Cortex of kidney (tissue), 1 donor: ENCODE data around the gene PLEKHG5.
"Not testable (repeated sequence)": the region's sequence is repeated elsewhere in the genome, so short reads cannot be mapped to it uniquely, and the experiment has no call there.

Experiments
- DNase-seq: peaks from one replicate; lab custom pipeline; 2025; lab: John Stamatoyannopoulos, UW

PLEKHG5 gene

GRCh38 chr1:6461538-6462411 is 29.7 kb downstream of the PLEKHG5 start:
- no peak for DNase-seq

GRCh38 chr1:6461051-6461530 is 30.4 kb downstream of the PLEKHG5 start:
- no peak for DNase-seq

GRCh38 chr1:6460301-6461050 is 31.0 kb downstream of the PLEKHG5 start:
- no peak for DNase-seq

GRCh38 chr1:6459850-6460265 is 31.6 kb downstream of the PLEKHG5 start:
- no peak for DNase-seq

- DNase-seq, result no peak
Observed at GRCh38 chr1:6456800-6457466, 34.5 kb downstream of the PLEKHG5 start.

GRCh38 chr1:6455752-6456520 is 35.5 kb downstream of the PLEKHG5 start:
- DNase-seq, result not testable (repeated sequence)

GRCh38 chr1:6454856-6455751 is 36.4 kb downstream of the PLEKHG5 start:
- DNase-seq, result no peak

GRCh38 chr1:6453895-6454855 is 37.3 kb downstream of the PLEKHG5 start:
- not testable (repeated sequence) for DNase-seq

- no peak for DNase-seq
Observed at GRCh38 chr1:6450943-6451373, 40.5 kb downstream of the PLEKHG5 start.

- not testable (repeated sequence) for DNase-seq
Observed at GRCh38 chr1:6450486-6450885, 41.0 kb downstream of the PLEKHG5 start.

GRCh38 chr1:6450005-6450450 is 41.4 kb downstream of the PLEKHG5 start:
- DNase-seq, result no peak

GRCh38 chr1:6448749-6449631 is 42.5 kb downstream of the PLEKHG5 start:
- DNase-seq, result no peak

GRCh38 chr1:6447818-6448748 is 43.4 kb downstream of the PLEKHG5 start:
- DNase-seq, result no peak

GRCh38 chr1:6447016-6447817 is 44.2 kb downstream of the PLEKHG5 start:
- no peak for DNase-seq

- DNase-seq, result no peak
Observed at GRCh38 chr1:6446665-6447015, 44.8 kb downstream of the PLEKHG5 start.

- DNase-seq, result not testable (repeated sequence)
Observed at GRCh38 chr1:6445929-6446328, 45.5 kb downstream of the PLEKHG5 start.
